ENCODE results near the gene RPL9. TPM values are rescaled to one million over a fixed set of nuclear protein-coding genes. Genes with fewer than 3 reads are reported as not detected.

Gene RPL9
- total RNA-seq, 2 experiments from 2014 or later, result 2,639 to 2,826 TPM

DNA sequence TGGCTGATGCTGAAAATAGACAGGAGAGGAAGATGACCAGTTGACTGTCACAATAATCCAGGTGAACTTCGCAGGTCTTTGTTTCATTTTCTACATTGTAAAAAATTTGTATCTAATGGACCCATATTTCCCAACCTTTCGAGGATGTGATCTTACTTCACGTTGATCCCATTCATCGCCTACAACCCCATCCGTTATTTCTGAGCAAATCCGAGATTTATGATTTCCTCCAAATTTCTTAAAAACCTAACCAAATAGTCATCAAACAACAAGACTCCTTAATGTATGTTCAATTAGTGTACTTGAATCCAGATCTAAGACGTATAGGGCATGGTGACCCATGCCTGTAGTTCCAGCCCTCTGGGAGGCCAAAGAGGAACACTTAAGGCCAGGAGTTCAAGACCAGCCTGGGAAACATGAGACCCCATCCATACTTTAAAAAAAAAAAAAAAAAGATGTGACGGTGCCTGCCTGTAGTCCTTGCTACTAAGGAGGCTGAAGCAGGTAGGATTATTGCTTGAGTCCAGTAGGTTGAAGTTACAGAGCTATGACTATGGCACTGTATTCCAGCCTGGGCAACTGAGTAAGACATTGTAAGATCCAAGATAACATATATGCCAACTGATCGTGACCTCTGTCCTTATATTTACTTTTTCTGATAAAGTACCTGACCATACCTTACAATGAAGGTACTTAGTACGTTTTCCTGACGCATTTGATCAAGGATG is 5.7 kb downstream of the RPL9 start:
- intact Hi-C loops (cut with DNase I, micrococcal nuclease), result loop anchor here in 1 of 2 experiments (5.0 to 10.0 kb wide), 3 partner anchors 101 to 1768 kb away; partner anchors contain the start of gene RELL1
- TF ChIP-seq, protein P1, sequence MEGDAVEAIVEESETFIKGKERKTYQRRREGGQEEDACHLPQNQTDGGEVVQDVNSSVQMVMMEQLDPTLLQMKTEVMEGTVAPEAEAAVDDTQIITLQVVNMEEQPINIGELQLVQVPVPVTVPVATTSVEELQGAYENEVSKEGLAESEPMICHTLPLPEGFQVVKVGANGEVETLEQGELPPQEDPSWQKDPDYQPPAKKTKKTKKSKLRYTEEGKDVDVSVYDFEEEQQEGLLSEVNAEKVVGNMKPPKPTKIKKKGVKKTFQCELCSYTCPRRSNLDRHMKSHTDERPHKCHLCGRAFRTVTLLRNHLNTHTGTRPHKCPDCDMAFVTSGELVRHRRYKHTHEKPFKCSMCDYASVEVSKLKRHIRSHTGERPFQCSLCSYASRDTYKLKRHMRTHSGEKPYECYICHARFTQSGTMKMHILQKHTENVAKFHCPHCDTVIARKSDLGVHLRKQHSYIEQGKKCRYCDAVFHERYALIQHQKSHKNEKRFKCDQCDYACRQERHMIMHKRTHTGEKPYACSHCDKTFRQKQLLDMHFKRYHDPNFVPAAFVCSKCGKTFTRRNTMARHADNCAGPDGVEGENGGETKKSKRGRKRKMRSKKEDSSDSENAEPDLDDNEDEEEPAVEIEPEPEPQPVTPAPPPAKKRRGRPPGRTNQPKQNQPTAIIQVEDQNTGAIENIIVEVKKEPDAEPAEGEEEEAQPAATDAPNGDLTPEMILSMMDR (IDR thresholded peaks at IDR 0.05), result no peak
- no peak for ATAC-seq (ENCODE audit: poor library complexity)
- no peak overlapping the region for H3K4me3 Mint-ChIP-seq
- Histone ChIP-seq H3K27ac (ENCODE audit: low read depth in 1 of 2, low read length in 2 of 2) (no peak overlapping the region), H3K36me3 (ENCODE audit: insufficient read depth, low read length) (peaks cover 72% of the 10 kb centered on the region), H3K4me1 (ENCODE audit: insufficient read depth, low read length) (peaks cover 11% of the 10 kb centered on the region), H3K4me3 (ENCODE audit: low read length) (no peak overlapping the region), H3K27me3 (ENCODE audit: control insufficient read depth in 1 of 2, insufficient read depth in 2 of 2, low read length in 2 of 2) (no peaks in the 10 kb centered on the region), H3K9me3 (ENCODE audit: control insufficient read depth in 1 of 2, insufficient read depth in 1 of 2, low read length in 2 of 2) (no peaks in the 10 kb centered on the region)
- H3K9me3 Mint-ChIP-seq, result no peaks in the 10 kb centered on the region
- no peak for DNase-seq
- H3K27ac Mint-ChIP-seq, result peak overlapping the region; percentile 10
- CTCF ChIA-PET, result no interaction called here
- H3K36me3 Mint-ChIP-seq (ENCODE audit: low read depth), result peaks cover 82% of the 10 kb centered on the region
- POLR2A ChIA-PET, result interaction anchor here (0.9 kb wide), 1 partner anchor 86 kb away, joined by 3 read pairs; the partner anchor contains the start of gene RFC1
- H3K4me1 Mint-ChIP-seq (ENCODE audit: low read depth), result peaks cover 35% of the 10 kb centered on the region
- H3K27me3 Mint-ChIP-seq, result no peaks in the 10 kb centered on the region

DNA sequence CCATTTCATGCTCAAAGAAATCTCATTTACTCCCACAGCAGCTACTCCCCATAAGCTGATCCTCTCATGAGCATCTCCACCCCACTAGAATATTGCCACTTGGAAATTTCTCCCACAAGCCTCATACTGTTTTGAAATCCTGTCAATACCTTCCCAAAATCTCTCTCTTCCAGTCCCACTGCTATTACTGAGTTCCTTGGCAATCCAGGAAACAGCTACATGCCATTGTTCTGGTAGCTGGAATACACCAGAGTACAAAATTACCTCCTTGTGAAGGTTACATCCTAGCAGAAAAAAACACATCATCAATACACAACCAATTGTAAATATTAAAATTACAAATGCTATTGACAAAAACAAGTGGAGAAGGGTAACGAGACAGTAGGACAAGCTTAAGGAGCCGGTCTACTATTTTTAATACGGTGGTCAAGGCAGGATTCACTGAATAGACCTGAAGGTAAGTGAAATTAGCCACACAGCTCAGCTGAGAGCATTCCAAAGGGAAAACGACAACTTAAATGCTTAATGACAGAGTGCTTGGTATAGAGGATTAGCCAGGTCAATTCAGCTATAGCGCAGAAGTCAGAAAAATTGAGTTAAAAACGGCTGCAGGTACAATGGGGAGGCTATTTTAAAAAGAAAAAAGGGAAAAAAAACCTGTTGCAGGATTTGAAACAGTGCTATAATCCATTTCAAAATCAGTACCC is 6.4 kb downstream of the RPL9 start:
- CTCF ChIA-PET, result no interaction called here
- POLR2A ChIA-PET, result interaction anchor here (0.9 kb wide), 1 partner anchor 86 kb away, joined by 3 read pairs; the partner anchor contains the start of gene RFC1

DNA sequence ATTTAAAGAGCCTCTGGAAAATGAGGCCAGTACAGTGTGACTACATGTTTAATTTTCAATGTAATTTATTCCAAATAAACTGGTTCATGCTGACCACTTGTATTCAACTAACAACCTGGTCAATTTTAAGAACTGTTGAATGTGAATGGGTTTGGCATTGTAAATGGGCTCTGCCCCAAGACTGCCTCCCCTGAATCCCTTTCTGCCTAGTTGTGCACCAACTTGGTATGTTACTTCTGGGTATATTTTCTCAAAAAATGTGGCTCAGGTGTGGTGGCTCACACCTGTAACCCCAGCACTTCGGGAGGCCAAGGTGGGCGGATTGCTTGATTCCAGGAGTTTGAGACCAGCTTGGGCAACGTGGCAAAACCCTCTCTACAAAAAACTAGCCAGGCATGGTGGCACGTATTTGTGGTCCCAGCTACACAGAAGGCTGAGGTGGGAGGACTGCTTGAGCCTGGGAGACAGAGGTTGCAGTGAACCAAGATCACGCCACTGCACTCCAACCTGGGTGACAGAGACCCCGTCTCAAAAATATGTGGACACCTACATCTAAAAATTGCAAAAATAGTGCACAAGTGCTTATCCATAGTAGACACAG is 7.2 kb downstream of the RPL9 start:
- no peak for DNase-seq
- CTCF ChIA-PET, result no interaction called here
- Mint-ChIP-seq H3K9me3 (no peaks in the 10 kb centered on the region), H3K4me3 (no peak overlapping the region), H3K4me1 (ENCODE audit: low read depth) (peaks cover 29% of the 10 kb centered on the region), H3K36me3 (ENCODE audit: low read depth) (peaks cover 67% of the 10 kb centered on the region), H3K27ac (peak overlapping the region; percentile 22), H3K27me3 (no peaks in the 10 kb centered on the region)
- no peak for ATAC-seq (ENCODE audit: poor library complexity)
- H3K4me1 ChIP-seq (ENCODE audit: insufficient read depth, low read length), result peaks cover 10% of the 10 kb centered on the region
- no peaks in the 10 kb centered on the region for H3K27me3 ChIP-seq (ENCODE audit: control insufficient read depth in 1 of 2, insufficient read depth in 2 of 2, low read length in 2 of 2)
- TF ChIP-seq, protein P1 (IDR thresholded peaks at IDR 0.05), result no peak
- H3K27ac ChIP-seq (ENCODE audit: low read depth in 1 of 2, low read length in 2 of 2), result no peak overlapping the region
- POLR2A ChIA-PET, result interaction anchor here (0.5 to 0.9 kb wide), 3 partner anchors 21 to 393 kb away, joined by 3 read pairs; no protein-coding TSS in a partner anchor
- peaks cover 0 to under 1% of the 10 kb centered on the region in 2 experiments for H3K9me3 ChIP-seq (ENCODE audit: control insufficient read depth in 1 of 2, insufficient read depth in 1 of 2, low read length in 2 of 2)
- intact Hi-C loops (cut with DNase I, micrococcal nuclease), result loop anchor here in 1 of 2 experiments (5.0 to 10.0 kb wide), 3 partner anchors 99 to 1767 kb away; partner anchors contain the start of gene RELL1
- H3K4me3 ChIP-seq (ENCODE audit: low read length), result no peak overlapping the region
- H3K36me3 ChIP-seq (ENCODE audit: insufficient read depth, low read length), result peaks cover 57% of the 10 kb centered on the region

More for the DNA sequence above, 6.4 kb downstream of the RPL9 start:
- Mint-ChIP-seq H3K27me3 (no peaks in the 10 kb centered on the region), H3K9me3 (no peaks in the 10 kb centered on the region), H3K4me3 (no peak overlapping the region), H3K36me3 (ENCODE audit: low read depth) (peaks cover 75% of the 10 kb centered on the region), H3K27ac (peak overlapping the region; percentile 22), H3K4me1 (ENCODE audit: low read depth) (peaks cover 32% of the 10 kb centered on the region)
- H3K27me3 ChIP-seq (ENCODE audit: control insufficient read depth in 1 of 2, insufficient read depth in 2 of 2, low read length in 2 of 2), result no peaks in the 10 kb centered on the region
- DNase-seq (no peak), ATAC-seq (ENCODE audit: poor library complexity) (no peak)
- TF ChIP-seq, protein P1 (IDR thresholded peaks at IDR 0.05), result no peak
- intact Hi-C loops (cut with DNase I, micrococcal nuclease), result loop anchor here in 1 of 2 experiments (5.0 to 10.0 kb wide), 3 partner anchors 100 to 1768 kb away; partner anchors contain the start of gene RELL1
- no peak overlapping the region for H3K27ac ChIP-seq (ENCODE audit: low read depth in 1 of 2, low read length in 2 of 2)
- peaks cover 65% of the 10 kb centered on the region for H3K36me3 ChIP-seq (ENCODE audit: insufficient read depth, low read length)
- no peaks in the 10 kb centered on the region for H3K9me3 ChIP-seq (ENCODE audit: control insufficient read depth in 1 of 2, insufficient read depth in 1 of 2, low read length in 2 of 2)
- peaks cover 9% of the 10 kb centered on the region for H3K4me1 ChIP-seq (ENCODE audit: insufficient read depth, low read length)
- no peak overlapping the region for H3K4me3 ChIP-seq (ENCODE audit: low read length)

Measured in CD4-positive, alpha-beta T cell (primary cell).